Gastroesophageal sphincter (tissue), 3 donors: ENCODE data around the gene UST.

Source experiments
- POLR2A ChIP-seq, 2 donors: fragments of 450-650 bp; IDR thresholded peaks; one replicate each; pipeline ENCODE4 v1.6.1; 2017; ENCODE audit warnings: antibody characterized with exemption in 2 of 2, mild to moderate bottlenecking in 2 of 2, moderate library complexity in 1 of 2
- TF ChIP-seq, protein P1 (sequence below), 4 experiments: fragments of 200-600 bp in 2 of 4; fragments of 450-650 bp in 2 of 4; sonication (generic) in 1 of 4; IDR thresholded peaks; one replicate each; pipeline ENCODE4 v1.5.1; 2017 to 2019; ENCODE audit warnings: antibody characterized with exemption in 4 of 4, mild to moderate bottlenecking in 2 of 4, moderate library complexity in 2 of 4

DNA sequence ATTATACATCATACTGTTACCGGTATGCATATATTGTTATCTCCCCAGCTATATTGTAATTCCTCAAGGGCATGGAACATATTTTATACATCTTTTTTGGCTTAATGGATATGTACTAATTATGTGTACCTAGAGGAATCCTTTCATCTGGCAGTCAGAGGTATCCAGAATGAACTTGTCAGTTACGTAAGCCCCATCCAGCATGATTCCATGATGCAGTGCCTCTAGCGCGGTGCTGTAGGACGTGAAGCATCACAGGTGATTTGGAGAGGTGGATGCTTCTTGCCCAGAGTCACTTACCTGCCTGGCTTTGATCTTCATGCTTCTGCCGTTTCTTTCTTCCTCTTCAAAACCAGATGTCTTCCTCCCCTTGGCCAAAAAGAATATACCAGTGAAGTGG is 159.1 kb downstream of the UST start:
- TF ChIP-seq, protein P1, sequence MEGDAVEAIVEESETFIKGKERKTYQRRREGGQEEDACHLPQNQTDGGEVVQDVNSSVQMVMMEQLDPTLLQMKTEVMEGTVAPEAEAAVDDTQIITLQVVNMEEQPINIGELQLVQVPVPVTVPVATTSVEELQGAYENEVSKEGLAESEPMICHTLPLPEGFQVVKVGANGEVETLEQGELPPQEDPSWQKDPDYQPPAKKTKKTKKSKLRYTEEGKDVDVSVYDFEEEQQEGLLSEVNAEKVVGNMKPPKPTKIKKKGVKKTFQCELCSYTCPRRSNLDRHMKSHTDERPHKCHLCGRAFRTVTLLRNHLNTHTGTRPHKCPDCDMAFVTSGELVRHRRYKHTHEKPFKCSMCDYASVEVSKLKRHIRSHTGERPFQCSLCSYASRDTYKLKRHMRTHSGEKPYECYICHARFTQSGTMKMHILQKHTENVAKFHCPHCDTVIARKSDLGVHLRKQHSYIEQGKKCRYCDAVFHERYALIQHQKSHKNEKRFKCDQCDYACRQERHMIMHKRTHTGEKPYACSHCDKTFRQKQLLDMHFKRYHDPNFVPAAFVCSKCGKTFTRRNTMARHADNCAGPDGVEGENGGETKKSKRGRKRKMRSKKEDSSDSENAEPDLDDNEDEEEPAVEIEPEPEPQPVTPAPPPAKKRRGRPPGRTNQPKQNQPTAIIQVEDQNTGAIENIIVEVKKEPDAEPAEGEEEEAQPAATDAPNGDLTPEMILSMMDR (IDR thresholded peaks at IDR 0.05) = no peak
- TF ChIP-seq POLR2A (IDR thresholded peaks at IDR 0.05) = no peak
